NCI-H345 (cell line): ENCODE results near the gene ACACA.

ENCODE experiments used
- DNase-seq: peaks from one replicate; lab custom pipeline; 2025; lab: John Stamatoyannopoulos, UW

Gene ACACA

GRCh38 chr17:37067555-37068111 is 339.0 kb downstream of the ACACA start:
- no peak for DNase-seq

- DNase-seq = no peak
These were observed 340.0 kb downstream of the ACACA start for GRCh38 chr17:37066322-37067255.

- DNase-seq = no peak
These were observed 340.9 kb downstream of the ACACA start for GRCh38 chr17:37065486-37066321.

DNA sequence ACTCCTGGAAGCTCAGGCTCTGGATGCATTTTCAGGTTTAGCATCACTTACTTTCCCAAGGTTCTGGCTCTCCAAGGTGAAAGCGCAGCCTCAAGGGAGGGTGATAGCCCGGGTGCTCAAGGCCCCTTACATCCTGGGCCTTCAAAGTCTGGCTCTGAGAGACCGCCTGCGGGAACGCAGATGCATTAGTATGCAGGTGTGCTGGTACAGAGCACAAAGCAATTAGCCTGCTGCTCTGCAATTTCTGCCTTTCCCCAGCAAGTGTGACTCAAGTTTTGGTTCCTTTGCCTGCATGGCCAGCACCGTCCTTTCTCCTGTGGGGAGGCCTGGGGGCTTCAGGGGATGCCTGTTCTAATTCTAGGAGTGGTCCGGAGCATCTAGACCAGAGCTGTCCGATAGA is 341.7 kb downstream of the ACACA start:
- no peak for DNase-seq

DNA sequence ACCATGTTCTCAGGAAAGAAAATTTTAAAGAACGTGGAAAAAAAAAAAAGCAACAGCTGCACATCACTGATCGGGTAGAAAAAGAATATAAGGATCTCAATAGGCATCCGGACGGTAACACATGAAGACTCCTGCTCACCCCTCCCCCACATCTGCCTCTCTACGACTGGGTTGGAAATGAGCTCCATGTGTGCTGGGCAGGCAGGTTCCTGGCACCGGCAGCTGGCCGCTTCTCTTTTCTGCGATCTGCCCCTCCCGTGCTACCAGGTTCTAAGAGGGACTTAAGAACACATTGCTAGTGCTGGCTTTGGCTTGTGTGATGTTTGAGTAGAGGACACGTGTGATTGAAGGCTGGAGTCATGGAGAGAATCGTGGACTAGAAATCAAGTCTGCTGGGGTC is 342.4 kb downstream of the ACACA start:
- DNase-seq = no peak

DNA sequence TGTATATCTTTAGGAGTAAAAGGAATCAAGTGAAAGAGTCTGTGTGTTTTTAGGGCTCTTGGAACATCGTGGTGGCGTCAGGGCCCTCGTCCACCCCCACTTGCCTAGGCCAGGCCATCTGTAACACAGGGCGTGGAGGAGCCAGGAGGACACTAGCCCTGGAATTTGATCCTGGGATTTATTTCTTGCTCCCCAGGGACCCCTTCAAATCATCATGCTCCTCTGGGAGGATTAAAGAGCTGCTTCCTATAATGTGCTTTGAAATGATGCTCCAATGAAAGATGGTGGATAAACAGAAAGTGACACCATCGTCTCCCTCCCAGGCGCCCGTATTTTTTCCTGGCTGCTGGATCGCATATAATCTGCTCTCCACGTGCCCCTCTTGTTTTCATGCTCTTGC is 344.6 kb downstream of the ACACA start:
- no peak for DNase-seq

DNA sequence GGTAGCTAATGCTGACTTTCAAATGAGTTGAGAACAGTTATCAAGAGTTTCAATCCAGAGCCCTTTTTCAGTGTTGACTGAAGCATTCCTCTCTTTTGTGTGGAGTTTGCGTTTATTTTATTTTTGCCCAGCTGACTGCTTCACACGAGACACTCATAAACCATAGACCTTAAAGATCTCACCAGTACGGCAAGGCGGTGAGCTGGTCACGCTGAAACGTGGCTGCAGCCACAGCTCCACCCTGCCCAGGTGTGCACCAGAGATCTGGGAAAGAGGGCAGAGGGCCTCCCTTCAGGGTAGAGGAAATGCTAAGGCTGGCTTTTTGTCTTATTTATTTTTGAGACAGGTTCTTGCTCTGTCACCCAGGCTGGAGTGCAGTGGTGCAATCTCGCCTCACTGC is 345.7 kb downstream of the ACACA start:
- DNase-seq = no peak

GRCh38 chr17:37060094-37060493 is 346.5 kb downstream of the ACACA start:
- no peak for DNase-seq

- DNase-seq = no peak
These were observed 347.1 kb downstream of the ACACA start for GRCh38 chr17:37059493-37059892.

- DNase-seq = no peak
These were observed 350.0 kb downstream of the ACACA start for GRCh38 chr17:37056622-37057021.

- no peak for DNase-seq
These were observed 351.7 kb downstream of the ACACA start for GRCh38 chr17:37054894-37055293.

DNA sequence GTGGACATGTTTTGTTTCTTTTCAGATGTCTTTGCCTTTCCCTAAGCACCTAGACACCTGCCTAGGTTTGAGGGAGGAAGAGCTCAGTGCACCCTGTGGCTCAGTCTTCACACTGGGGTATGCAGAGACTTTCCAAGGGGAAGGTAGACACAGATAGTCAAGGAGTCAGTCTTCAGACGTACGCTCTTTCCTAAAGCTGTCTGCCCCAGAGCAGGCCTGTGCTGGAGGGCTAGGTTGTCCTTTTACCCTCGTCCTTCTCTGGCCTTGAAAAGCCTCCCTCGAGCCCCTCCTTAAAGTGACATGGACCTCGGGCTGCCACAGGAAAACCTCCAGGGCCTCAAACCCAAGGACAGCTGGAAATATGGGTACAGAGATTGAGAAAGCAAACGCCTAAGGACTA is 354.2 kb downstream of the ACACA start:
- no peak for DNase-seq

DNA sequence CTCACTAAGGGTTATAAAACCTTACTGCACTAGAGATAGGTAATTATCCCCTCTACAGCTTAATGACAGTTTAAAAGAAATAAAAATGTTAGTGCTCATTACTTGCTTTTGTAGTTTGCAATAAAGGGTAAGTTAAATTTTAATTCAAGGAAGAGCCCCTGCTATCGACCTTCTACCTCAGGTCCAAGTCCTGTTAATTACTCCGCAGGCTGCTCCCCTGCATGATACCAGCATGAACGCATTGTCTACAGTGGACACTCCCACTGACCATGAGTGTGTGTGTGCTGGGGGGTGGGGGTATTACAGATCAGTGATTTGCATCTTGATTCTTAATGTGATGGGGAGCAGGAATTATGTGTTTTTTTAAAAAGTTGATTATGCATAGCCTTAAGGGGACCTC is 354.8 kb downstream of the ACACA start:
- DNase-seq = no peak

GRCh38 chr17:37051381-37051780 is 355.3 kb downstream of the ACACA start:
- DNase-seq = no peak

- DNase-seq = no peak
These were observed 355.7 kb downstream of the ACACA start for GRCh38 chr17:37050920-37051319.

DNA sequence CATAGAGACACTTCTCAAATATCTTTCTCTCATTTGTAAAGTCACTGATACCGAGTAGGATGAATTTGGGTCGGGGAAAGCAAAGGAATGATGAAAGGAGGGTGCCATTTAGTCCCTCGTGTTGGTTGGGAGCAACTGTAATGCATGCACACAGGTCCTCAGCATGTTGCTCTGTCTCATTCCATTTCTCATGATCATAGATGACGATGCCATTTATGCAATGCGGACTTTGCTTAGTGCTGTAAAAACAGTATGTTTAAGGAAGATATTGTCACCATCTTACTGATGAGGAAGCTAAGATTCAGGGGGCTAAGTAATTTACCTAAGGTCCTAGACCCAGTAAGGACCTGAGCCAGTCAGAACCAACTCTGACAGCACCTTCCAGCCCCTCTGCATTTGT is 357.8 kb downstream of the ACACA start:
- no peak for DNase-seq

- peak; percentile 82 for DNase-seq
These were observed 359.0 kb downstream of the ACACA start for GRCh38 chr17:37047631-37048104.

- DNase-seq = no peak
These were observed 361.2 kb downstream of the ACACA start for GRCh38 chr17:37045351-37045922.

- DNase-seq = no peak
These were observed 363.4 kb downstream of the ACACA start for GRCh38 chr17:37043201-37043600.

DNA sequence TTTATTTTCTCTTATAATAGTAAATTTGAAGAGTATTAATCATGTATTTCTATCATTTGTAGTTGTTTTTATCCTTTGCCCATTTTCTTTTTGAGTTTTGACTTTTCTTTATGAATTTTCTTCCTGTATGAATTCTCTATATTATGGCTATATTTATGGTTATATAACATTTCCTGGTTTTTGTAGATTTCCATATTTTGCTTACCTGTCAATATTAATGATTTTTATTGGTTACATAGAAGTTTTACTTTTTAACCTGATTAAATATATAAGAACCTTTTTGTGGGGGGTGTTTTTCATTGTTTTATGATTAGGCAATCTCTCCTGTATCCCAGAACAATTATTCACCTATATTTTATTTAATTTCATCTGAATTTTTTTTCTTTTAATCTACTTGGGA is 364.7 kb downstream of the ACACA start:
- no peak for DNase-seq

DNA sequence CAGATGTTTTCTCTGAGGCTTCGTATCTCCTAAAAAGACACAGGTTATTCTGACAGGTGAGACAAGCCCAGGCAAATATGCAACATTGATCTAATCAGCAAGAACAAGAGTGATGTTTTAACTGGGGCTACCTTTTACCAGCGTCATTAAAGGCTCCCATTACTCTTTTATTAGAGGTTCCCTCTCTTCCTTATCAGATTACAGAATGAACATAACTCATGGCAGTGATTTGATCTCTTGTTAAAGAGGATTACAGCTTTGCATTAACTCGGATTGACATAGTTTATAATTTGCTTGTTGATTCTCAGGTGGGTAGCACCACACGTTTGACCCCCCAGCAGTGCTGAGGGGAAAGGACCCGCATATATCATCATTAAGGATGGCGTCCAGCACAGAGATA is 367.4 kb downstream of the ACACA start:
- DNase-seq = no peak

DNA sequence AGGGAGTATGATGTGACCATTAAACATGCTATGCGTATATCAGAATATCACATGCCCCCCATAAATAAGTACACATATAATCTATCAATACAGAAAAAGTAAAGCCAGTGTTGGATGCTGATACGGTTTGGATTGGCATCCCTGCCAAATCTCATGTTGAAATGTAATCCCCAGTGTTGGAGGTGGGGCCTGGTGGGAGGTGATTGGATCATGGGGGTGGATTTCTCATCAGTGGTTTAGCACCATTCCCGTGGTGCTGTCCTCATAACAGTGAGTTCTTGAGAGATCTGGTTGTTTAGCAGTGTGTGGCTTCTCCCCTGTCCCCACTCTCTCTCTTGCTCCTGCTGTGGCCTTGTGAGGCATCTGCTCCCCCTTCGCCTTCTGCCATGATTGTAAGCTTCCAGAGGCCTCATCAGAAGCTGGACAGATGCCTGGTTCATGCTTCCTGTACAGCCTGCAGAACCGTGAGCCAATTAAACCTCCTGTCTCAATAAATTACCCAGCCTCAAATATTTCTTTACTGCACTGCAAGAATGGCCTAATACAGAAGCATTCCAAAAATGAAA is 369.0 kb downstream of the ACACA start:
- no peak for DNase-seq
